ENCODE results near the gene MTCL1. TPM values are rescaled to one million over a fixed set of nuclear protein-coding genes. Genes with fewer than 3 reads are reported as not detected.

The MTCL1 gene
- total RNA-seq, 1 donor from 2014 or later: 50.5 TPM

DNA sequence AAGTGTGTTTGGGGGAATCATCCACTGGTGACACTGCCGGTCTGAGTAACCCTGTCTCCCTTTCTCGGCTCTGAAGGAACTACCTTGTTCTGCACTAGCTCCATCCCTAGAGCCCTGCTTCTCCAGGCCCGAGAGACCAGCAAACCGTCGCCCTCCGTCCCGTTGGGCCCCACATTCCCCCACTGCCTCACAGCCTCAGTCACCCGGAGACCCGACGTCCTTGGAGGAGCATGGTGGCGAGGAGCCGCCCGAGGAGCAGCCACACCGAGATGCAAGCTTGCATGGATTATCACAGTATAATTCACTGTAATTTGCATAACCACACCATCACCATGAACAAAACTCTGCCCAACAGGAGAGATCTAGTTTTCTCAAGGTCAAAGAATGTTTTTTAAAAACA lies 126.2 kb downstream of the MTCL1 start:
- TF ChIP-seq, protein P1, sequence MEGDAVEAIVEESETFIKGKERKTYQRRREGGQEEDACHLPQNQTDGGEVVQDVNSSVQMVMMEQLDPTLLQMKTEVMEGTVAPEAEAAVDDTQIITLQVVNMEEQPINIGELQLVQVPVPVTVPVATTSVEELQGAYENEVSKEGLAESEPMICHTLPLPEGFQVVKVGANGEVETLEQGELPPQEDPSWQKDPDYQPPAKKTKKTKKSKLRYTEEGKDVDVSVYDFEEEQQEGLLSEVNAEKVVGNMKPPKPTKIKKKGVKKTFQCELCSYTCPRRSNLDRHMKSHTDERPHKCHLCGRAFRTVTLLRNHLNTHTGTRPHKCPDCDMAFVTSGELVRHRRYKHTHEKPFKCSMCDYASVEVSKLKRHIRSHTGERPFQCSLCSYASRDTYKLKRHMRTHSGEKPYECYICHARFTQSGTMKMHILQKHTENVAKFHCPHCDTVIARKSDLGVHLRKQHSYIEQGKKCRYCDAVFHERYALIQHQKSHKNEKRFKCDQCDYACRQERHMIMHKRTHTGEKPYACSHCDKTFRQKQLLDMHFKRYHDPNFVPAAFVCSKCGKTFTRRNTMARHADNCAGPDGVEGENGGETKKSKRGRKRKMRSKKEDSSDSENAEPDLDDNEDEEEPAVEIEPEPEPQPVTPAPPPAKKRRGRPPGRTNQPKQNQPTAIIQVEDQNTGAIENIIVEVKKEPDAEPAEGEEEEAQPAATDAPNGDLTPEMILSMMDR (IDR thresholded peaks at IDR 0.05; ENCODE audit: insufficient read depth, low read length, poor library complexity, severe bottlenecking): no peak
- no peak overlapping the region for H3K4me3 ChIP-seq (ENCODE audit: low read depth, low read length)
- peaks cover 1% of the 10 kb centered on the region for H3K36me3 ChIP-seq (ENCODE audit: control insufficient read depth, insufficient read depth, low read length)
- no peaks in the 10 kb centered on the region for H3K27me3 ChIP-seq (ENCODE audit: control insufficient read depth, insufficient read depth, low read length)
- DNase-seq (ENCODE audit: low read depth): no peak

DNA sequence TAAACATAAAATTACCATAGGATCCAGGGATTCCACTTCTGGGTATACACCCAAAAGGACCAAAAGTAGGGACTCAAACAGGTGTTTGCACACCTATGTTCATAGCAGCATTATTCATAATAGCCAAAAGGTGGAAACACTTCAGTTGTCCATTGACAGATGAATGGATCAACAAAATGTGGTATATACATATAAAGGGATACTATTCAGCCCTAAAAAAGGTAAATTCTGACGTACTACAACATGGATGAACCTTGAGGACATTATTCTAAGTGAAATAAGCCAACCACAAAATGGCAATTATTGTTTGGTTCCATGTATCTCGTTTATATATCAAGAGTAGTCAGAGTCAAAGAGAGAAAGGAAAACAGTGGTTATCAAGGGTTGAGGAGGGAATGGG lies 128.1 kb downstream of the MTCL1 start:
- no peak for DNase-seq (ENCODE audit: low read depth)
- TF ChIP-seq, protein P1 (IDR thresholded peaks at IDR 0.05; ENCODE audit: insufficient read depth, low read length, poor library complexity, severe bottlenecking): no peak
- H3K4me3 ChIP-seq (ENCODE audit: low read depth, low read length): no peak overlapping the region
- no peaks in the 10 kb centered on the region for H3K27me3 ChIP-seq (ENCODE audit: control insufficient read depth, insufficient read depth, low read length)
- H3K36me3 ChIP-seq (ENCODE audit: control insufficient read depth, insufficient read depth, low read length): no peaks in the 10 kb centered on the region

DNA sequence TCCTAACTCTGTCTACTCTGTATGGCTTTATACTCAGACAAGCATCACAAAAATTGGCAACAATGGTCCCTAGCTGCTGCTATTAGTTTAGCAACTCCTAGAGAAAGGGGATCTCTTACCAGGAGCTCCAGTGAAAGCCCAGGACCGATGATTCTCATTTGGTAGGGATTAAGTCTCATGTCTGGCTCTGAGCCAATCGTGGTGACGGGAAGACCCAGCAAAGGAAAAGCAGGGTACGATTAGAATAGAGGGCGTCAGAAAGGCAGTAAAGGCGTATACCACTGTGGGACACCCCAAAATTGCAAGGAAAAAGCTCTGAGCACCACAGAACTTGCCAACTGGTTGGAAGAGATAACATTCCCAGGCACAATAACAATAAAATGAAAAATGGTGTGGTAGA lies 129.5 kb downstream of the MTCL1 start:
- Histone ChIP-seq H3K4me3 (ENCODE audit: low read depth, low read length) (no peak overlapping the region), H3K36me3 (ENCODE audit: control insufficient read depth, insufficient read depth, low read length) (no peaks in the 10 kb centered on the region), H3K27me3 (ENCODE audit: control insufficient read depth, insufficient read depth, low read length) (no peaks in the 10 kb centered on the region)
- DNase-seq (ENCODE audit: low read depth): no peak
- TF ChIP-seq, protein P1 (IDR thresholded peaks at IDR 0.05; ENCODE audit: insufficient read depth, low read length, poor library complexity, severe bottlenecking): no peak

DNA sequence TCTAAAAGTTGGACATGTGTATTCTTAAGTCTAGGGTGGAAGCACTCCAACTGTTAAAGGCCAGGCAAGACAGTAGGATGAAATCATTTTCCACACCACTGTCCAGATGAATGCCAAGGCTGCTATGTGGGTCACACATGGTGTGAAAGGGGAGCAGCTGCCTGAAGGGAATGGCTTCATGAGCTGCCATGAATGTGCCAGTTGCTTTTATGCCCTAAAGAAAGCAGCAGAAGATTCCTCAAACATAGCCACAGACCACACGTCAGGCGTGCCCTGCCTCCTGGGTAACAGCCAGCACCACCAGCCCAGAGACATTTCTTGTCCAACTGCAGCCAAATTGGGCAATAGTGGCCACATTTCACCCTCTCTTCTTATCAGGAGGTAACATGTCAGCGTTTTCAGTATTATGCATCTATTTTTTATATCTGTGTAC lies 130.2 kb downstream of the MTCL1 start:
- DNase-seq (ENCODE audit: low read depth): no peak
- no peaks in the 10 kb centered on the region for H3K36me3 ChIP-seq (ENCODE audit: control insufficient read depth, insufficient read depth, low read length)

DNA sequence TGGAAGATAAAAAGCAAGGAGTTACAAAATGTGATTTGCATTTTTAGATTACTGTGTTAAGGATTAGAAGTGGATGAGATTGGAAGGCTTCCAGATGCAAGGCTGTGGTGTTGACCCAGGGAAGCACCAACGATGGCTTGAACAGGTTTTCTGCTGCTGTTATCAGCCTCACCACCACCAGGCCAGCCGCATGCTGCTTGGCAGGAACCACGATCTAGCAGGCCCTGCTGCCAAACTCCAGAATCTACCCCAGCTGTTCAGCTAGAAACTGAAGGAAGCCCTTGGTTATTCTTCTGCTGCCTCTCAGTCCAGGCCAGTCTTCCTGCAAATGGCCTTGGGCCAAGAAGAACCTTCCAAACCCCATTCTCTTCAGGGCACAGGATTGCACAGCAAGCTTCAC lies 133.9 kb downstream of the MTCL1 start:
- Histone ChIP-seq H3K36me3 (ENCODE audit: control insufficient read depth, insufficient read depth, low read length) (no peaks in the 10 kb centered on the region), H3K4me3 (ENCODE audit: low read depth, low read length) (no peak overlapping the region), H3K27me3 (ENCODE audit: control insufficient read depth, insufficient read depth, low read length) (no peaks in the 10 kb centered on the region)
- DNase-seq (ENCODE audit: low read depth): no peak
- TF ChIP-seq, protein P1 (IDR thresholded peaks at IDR 0.05; ENCODE audit: insufficient read depth, low read length, poor library complexity, severe bottlenecking): no peak

More for the DNA sequence above, 130.2 kb downstream of the MTCL1 start:
- H3K4me3 ChIP-seq (ENCODE audit: low read depth, low read length): no peak overlapping the region
- TF ChIP-seq, protein P1 (IDR thresholded peaks at IDR 0.05; ENCODE audit: insufficient read depth, low read length, poor library complexity, severe bottlenecking): no peak
- H3K27me3 ChIP-seq (ENCODE audit: control insufficient read depth, insufficient read depth, low read length): no peaks in the 10 kb centered on the region

DNA sequence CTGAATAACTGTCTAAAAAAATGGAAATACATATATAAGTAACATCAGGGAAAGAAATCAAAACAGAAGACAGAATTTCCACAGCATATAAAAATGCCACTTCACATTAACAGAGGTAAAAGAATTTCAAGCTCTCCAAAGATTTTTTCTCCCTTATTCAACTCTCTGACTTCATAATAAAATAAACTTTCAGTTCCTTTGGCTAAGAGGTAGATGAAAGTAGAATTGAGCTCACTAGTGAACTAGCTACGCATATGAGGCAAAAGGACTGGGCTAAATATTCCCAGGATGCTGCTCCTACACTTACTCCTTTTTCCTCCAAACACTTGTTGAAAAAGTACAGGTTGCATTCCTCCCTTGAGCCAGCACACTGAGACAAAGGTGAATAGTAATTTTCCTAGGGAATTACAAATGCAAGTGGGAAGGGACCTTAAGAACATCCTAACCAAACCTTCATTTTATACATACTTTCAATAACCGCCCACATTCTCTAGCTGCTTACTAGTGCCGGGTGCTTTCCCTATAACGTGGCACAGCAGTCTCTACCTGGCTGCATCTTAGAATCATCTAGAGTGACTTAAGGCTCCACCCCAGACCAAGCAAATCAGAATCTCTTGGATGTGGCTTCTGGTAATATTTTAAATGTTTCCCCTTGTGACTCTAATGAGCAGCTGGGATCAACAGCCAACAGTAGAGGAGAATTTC lies 136.6 kb downstream of the MTCL1 start:
- H3K27me3 ChIP-seq (ENCODE audit: control insufficient read depth, insufficient read depth, low read length): no peaks in the 10 kb centered on the region
- H3K36me3 ChIP-seq (ENCODE audit: control insufficient read depth, insufficient read depth, low read length): no peaks in the 10 kb centered on the region
- peak; percentile 37 for DNase-seq (ENCODE audit: low read depth)
- H3K4me3 ChIP-seq (ENCODE audit: low read depth, low read length): no peak overlapping the region
- TF ChIP-seq, protein P1 (IDR thresholded peaks at IDR 0.05; ENCODE audit: insufficient read depth, low read length, poor library complexity, severe bottlenecking): no peak
